KOPT-K1 (cell line): ENCODE measurements around the gene SMPD1.
A peak's percentile ranks its signal among the peaks of the same experiment; 100 is the strongest.

Experiments
- H3K27ac ChIP-seq: fragments of 200-600 bp; sonication (generic); 2 replicates; pipeline ENCODE4 v1.5.1; 2016; ENCODE audit warnings: antibody characterized with exemption, mild to moderate bottlenecking, low read depth, low read length; ENCODE audit not compliant: poor library complexity, severe bottlenecking
- H3K36me3 ChIP-seq: fragments of 200-600 bp; sonication (generic); 2 replicates; pipeline ENCODE4 v1.5.1; 2017; ENCODE audit warnings: antibody characterized with exemption, mild to moderate bottlenecking, low read length, moderate library complexity; ENCODE audit not compliant: insufficient read depth
- H3K9me3 ChIP-seq: fragments of 200-600 bp; sonication (generic); 2 replicates; pipeline ENCODE4 v1.5.1; 2017; ENCODE audit warnings: antibody characterized with exemption, low read length, mild to moderate bottlenecking; ENCODE audit not compliant: insufficient read depth, poor library complexity, severe bottlenecking

SMPD1 gene

DNA sequence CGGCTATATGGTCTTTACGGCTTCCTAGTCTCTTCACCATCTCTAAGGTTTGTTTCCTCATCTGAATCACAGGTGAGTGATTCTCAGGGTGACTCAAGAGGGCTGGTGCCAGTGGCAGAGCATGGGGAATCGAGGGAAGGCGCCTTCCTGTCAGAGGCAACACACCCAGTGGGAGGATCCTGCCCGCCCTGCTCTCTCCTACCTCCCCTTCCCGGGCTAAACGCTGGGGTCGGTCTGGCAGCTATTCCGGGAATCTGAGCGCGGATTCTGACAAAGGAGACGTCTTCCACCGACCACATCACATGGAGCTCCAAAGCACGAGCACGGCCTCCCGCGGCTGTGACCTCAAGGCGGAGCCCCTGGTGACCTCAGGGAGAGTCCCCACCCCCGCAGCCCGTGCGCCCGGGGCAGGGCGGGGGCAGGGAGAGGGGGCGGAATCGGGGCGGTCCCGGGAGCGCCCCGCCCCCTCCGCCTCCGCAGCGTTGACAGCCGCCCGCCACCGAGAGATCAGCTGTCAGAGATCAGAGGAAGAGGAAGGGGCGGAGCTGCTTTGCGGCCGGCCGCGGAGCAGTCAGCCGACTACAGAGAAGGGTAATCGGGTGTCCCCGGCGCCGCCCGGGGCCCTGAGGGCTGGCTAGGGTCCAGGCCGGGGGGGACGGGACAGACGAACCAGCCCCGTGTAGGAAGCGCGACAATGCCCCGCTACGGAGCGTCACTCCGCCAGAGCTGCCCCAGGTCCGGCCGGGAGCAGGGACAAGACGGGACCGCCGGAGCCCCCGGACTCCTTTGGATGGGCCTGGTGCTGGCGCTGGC lies at the start of gene SMPD1:
TSS of gene SMPD1 (plus strand) at position 570 of the 813 bp plus-strand sequence. CDS start at position 695, 125 bp downstream.
- H3K9me3 ChIP-seq: no peaks in the 10 kb centered on the region
- no peaks in the 10 kb centered on the region for H3K36me3 ChIP-seq
- H3K27ac ChIP-seq: peak within 1 kb of the TSS; percentile 37

DNA sequence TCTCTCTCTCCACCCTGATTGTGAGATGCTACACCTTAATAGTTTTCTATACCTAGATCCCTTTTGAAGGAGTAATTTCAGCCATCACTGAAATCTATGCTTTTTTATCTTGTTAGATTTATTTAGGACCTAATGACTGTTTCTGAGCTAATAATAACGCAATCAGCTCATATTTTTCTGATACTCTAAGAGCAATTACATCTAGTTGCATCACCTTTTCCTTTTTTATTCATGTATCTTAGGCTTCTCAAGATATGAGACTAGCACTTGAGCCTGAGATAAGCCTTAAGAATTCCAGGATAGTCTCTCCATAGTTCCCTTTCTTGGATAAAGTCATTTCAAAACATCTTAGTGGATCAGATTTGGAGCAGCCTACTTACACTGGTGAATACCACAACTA lies 44.9 kb upstream of the SMPD1 start:
- H3K9me3 ChIP-seq: no peaks in the 10 kb centered on the region
- no peak overlapping the region for H3K27ac ChIP-seq
- no peaks in the 10 kb centered on the region for H3K36me3 ChIP-seq

DNA sequence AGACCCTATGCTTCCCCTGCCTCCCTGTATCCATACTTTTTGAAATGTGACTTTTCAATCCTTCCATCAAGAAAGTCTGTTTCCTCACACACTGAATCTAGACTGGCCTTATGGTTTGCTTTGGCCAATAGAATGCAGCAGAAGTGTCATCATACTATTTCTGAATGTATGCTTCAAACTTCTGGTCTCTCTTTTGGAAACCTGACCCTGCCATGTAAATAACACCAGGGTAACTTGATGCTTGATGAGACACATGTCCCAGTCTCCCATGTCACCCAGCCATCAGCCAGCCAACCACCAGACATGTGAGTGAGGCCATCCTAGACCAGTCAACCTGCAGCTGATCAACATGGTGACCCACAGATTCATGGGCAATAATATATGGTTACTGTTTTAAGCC lies 40.2 kb upstream of the SMPD1 start:
- Histone ChIP-seq H3K9me3 (no peaks in the 10 kb centered on the region), H3K27ac (no peak overlapping the region), H3K36me3 (no peaks in the 10 kb centered on the region)

DNA sequence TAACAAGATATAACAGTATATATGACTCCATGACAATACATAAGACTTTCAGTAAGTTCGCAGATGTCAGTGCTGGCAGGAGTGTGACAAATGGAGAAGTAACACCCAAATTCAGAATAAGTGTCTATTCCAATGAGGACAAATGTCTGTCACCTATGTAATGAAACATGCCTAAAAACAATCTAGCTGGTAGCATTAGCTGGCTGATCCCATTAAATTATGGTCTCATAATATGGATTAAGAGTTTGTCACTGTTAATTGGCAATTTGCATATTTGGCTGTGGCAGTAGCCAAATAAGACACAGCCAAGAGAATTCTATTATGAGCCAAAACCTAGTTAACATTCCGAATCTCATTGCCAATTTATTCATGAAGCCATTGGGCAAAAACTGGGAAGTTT lies 39.8 kb upstream of the SMPD1 start:
- H3K27ac ChIP-seq: no peak overlapping the region
- no peaks in the 10 kb centered on the region for H3K36me3 ChIP-seq
- H3K9me3 ChIP-seq: no peaks in the 10 kb centered on the region

DNA sequence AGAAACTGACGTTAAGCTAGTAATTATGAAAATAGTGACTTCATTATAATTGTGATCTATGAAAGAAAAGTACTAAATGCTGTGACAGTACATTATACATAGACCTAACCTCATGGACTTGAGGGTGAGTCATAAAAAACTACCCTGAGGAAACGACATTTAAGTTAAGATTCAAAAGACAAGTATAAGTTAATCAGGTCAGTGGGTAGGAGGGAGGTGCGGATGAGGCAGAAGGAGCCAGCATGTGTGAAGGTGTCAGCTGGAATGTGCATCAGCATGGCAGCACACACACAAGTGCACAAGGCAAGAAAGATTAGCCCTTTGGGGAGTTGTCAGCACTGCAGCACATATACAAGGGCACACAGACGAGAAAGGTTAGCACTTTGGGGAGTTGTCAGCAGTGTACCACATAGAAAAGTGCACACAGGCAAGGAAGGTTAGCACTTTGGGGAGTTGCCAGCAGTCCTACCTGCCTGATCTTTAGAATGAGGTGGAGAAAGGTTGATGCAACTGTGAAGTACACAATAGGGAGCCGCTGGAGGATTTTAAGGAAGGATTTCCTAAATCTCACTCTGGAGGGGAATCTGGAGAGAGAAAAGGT lies 38.4 kb upstream of the SMPD1 start:
- no peaks in the 10 kb centered on the region for H3K9me3 ChIP-seq
- no peak overlapping the region for H3K27ac ChIP-seq

DNA sequence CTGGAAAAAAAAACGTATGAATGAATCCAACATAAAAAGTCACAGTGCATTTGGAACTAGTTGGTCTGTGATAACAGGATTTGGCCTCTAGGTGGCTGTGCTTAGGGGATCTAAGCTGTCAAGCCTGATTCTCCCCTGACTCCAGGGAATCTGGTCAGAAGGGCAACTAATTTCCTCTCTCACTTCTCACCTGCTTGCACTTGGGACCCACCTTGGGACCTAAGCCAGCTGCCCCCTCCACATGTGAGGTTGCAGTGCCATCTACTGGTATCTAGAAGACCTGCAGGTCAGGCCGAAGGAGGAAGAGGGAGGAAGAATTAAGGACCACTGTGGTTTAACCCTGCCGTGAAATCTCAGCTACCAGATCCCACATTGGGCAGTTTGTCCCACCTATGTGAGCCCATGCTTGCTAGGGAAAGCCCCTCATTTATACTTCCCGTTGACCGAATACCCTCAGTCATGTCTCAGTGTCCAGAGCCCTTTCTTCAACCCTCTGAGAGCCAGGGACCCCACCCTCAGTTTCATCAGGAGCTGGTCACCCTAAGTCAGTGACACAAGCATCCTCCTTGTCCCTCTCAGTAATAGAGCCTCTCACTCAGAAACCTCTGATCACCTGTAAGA lies 36.8 kb upstream of the SMPD1 start:
- H3K36me3 ChIP-seq: no peaks in the 10 kb centered on the region
- no peaks in the 10 kb centered on the region for H3K9me3 ChIP-seq
- H3K27ac ChIP-seq: no peak overlapping the region

More for the DNA sequence above, 38.4 kb upstream of the SMPD1 start:
- H3K36me3 ChIP-seq: no peaks in the 10 kb centered on the region

DNA sequence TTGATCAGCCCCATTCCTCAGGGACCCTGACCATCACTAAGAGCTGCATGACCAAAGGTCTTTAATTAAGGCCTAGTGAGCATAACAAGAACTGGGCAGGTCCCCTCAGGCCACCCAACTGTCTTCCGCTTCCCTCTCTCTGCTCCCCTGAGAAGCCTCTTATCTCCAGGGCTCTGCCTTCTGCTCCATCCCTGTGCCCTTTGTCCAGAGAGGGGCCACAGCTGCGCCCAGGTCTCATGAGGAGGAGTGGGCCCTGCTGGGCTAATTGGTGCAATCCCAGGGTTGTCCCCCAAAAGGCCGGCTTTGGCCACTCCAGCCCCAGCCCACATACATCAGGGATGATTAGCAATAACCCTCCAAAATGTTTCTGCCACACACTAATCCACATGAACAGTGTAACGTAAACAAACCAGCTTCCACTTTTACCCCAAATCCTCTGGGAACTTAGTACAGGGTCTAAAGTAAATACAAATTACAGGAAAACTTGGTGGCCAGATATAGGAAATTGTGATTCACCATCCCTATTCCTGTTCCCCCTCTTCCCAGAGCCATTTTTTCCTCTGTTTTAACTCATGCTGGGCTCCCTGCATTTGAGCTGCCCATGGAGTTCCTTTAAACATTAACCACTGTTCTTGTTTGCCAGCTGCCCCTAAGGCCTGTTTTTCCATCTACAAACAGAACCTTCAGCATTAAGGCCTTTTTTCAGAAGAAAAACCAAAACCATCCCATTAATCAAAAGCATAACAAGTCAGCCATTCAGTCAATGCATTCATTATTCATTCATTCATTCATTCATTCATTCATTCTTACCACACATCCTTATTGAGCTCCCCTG lies 35.4 kb upstream of the SMPD1 start:
- H3K9me3 ChIP-seq: no peaks in the 10 kb centered on the region
- no peaks in the 10 kb centered on the region for H3K36me3 ChIP-seq
- H3K27ac ChIP-seq: no peak overlapping the region

DNA sequence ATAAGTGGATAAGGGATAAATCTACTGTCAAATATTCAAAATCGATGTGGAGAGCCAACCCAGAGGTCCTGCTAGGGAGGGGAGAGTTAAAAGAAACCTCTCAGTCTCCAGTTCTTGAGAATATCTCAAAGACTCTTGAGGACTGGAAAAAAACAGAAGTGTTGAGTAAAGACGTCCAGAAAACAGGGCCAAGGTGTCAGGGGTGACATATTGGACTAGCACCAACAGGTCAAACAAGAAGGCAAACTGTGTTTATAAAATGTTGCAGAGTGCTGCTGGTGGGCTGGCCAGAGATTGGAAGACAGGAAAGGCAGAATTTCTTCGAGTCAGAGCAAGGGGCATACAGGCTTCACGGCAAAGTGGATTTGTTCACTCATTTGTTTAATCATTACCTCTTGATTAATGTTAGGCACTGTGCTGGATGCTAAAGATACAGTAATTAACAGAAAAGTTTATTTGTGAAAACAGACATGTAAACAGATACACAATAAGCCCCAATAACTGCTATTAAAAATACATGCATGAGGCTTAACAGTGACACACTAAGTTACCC lies 33.7 kb upstream of the SMPD1 start:
- H3K27ac ChIP-seq: no peak overlapping the region
- H3K36me3 ChIP-seq: no peaks in the 10 kb centered on the region
- H3K9me3 ChIP-seq: no peaks in the 10 kb centered on the region

DNA sequence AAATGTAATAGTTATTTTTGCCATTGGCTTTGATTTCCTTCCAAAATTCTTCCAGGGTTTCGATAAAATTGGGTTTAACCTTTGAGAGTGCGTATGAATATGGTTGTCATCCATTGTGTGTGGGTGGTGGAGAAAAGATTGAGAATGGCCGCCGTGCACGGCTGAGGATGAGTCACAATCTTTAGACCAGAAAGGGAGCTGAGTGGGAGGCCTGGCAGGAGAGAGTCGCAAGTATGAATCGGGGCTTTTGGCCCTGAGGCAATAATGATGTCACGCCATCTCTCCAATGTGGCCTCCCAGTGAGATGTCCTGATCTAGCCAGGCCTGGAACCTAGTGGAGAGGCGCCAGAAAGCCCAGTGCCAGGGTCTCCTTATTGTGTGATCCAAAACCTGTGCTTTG lies 33.1 kb upstream of the SMPD1 start:
- Histone ChIP-seq H3K9me3 (no peaks in the 10 kb centered on the region), H3K36me3 (no peaks in the 10 kb centered on the region), H3K27ac (no peak overlapping the region)

DNA sequence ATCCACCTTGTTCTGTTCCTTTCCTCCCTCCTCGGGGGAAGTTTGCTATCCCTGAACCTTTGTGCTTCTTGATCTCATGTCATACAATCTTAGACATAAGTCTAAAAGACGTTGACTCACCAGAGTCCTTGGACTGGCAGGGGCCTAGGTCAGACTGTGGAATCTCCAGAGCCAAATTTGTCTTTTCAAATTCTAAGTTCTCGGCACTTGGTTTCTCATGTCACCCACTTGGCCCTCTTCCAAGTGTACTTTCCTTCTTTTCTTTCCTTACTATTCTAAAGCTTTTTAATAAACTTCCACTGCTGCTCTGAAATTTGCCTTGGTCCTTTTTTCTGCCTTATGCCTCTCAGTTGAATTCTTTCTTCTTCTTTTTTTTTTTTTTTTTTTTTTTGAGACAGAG lies 30.1 kb upstream of the SMPD1 start:
- no peaks in the 10 kb centered on the region for H3K36me3 ChIP-seq

DNA sequence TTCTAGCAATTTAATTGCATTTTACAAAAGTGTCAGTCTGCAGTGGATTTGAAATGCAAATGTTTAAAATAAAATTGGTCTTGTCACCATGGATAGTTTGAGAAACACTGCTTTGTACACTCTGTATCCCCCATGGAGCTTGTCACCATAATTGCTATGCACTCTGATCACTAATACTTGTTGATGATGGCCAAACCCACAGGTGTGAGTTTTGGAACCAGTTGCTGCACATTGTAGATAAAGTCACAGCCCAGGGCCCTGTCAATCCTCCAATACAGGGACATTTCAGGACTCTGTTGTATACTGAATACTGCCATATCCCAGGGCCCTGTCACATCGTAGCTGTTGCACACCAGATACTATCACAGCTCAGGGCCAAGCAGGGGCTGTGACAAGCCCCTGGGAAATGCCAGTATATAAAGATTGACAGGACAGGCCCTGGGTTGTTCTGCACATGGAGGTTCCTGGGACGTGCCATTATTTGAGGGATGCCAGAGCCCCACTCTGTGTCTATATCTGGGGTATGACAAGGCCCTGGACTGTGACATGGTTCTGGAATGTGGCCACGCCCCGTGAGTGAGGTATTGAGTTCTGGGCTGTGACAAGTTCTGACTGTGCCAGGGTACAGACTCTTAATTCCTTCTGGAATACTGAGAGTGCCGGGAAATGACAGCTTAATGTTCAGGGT lies 27.9 kb upstream of the SMPD1 start:
- H3K9me3 ChIP-seq: no peaks in the 10 kb centered on the region

More for the DNA sequence above, 30.1 kb upstream of the SMPD1 start:
- no peaks in the 10 kb centered on the region for H3K9me3 ChIP-seq
- no peak overlapping the region for H3K27ac ChIP-seq

DNA sequence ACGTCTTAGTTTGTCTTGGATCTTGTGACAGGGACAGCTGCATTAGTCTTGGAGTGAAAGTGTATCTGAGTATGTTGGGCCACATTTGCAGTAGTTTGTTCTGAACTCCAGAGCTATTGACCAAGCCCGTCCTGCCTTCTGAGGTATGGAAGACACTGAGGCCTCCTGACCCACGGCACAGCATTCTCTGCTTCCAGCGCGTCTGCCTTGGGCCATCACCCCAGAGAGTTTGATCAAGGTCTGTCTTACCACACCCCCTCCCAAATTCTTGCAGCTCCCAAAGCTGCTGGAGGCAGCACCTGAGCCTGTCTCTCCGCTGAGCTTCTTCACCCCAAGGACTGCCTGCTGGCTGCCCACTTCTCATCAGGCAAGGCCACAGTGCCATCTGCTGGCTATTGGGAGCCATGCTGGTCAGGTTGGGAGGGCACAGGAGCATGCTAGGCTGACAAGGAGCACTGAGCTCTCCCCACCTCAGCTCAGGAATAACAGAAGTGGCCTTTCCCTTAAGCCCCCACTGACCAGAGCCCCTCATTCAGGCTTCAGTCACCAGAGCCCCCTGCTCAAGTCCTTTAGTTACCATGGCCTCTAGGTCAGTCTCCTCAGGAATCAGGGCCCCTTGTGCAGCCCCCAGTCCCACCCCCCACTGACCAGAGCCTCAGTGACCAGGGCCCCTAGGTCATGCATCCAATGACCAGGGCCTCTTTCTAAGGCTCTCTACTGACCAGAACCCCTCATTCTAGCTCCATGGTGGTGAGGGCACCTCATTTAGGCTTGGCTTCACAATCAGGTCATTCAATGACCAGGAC lies 27.2 kb upstream of the SMPD1 start:
- no peaks in the 10 kb centered on the region for H3K36me3 ChIP-seq
- no peak overlapping the region for H3K27ac ChIP-seq
- no peaks in the 10 kb centered on the region for H3K9me3 ChIP-seq

More for the DNA sequence above, 27.9 kb upstream of the SMPD1 start:
- Histone ChIP-seq H3K27ac (no peak overlapping the region), H3K36me3 (no peaks in the 10 kb centered on the region)

DNA sequence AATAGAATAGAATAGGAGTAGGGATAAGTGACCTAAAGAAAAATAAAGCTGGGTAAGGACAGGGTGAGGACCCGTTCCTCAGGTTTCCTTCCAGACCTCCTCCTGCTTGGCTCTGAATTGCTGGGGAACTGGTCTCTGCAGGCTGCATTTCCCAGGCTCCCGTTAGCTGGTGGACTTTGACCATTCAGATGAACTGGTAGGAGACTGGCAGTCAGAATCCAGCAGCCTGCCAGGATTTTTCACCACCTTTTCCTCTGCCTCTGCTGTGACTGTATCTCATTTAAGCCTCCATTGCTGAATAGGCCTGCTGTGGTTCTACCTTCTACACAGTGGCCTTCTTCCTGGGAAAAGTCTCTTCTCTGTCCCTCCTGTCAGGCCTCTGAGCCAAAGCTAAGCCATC lies 24.6 kb upstream of the SMPD1 start:
- no peaks in the 10 kb centered on the region for H3K36me3 ChIP-seq
- no peak overlapping the region for H3K27ac ChIP-seq
- no peaks in the 10 kb centered on the region for H3K9me3 ChIP-seq

DNA sequence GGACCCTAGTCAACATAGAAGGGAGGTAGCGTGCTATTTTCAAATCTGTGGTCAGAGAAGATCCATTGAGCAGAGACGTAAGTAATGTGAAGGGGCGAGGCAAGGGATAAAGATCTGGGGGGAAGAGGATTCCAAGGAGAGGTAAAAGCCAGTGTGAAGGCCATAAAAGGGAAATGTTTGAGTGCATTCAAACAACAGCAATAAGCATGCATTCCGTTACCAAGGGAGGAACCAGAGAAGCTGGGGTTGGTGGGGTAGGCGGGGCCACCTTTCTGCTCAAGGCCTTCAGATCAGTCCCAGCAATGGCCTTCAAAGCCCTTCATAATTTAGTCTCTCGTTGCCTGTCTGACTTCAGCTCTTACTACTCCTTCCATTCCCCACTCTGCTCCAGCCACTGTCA lies 18.4 kb upstream of the SMPD1 start:
- no peaks in the 10 kb centered on the region for H3K9me3 ChIP-seq
- H3K36me3 ChIP-seq: no peaks in the 10 kb centered on the region
- H3K27ac ChIP-seq: no peak overlapping the region
